ENCODE data around the gene PLOD1. TPM values are rescaled to one million over a fixed set of nuclear protein-coding genes. Genes with fewer than 3 reads are reported as not detected.

The PLOD1 gene
- total RNA-seq, 1 donor from 2014 or later: 147 TPM

DNA sequence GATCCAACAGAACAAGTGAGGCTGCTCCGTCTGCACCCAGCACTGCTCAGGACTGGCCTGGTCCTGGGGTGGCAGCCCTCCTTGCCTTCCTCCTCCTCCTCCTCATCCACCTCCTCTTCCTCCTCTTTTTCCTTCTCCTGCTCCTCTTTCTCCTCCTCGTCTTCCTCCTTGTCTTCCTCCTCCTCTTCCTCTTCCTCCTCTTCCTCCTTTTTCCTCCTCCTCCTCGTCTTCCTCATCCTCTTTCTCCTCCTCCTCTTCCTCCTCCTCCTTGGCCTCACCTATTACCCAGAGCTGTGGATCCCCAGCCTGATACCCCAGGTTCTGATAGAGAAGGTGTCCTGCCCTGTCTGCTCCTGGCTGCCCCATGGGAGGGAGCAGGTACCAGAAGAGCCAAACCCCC is 29.1 kb downstream of the PLOD1 start:
- TF ChIP-seq, protein P1, sequence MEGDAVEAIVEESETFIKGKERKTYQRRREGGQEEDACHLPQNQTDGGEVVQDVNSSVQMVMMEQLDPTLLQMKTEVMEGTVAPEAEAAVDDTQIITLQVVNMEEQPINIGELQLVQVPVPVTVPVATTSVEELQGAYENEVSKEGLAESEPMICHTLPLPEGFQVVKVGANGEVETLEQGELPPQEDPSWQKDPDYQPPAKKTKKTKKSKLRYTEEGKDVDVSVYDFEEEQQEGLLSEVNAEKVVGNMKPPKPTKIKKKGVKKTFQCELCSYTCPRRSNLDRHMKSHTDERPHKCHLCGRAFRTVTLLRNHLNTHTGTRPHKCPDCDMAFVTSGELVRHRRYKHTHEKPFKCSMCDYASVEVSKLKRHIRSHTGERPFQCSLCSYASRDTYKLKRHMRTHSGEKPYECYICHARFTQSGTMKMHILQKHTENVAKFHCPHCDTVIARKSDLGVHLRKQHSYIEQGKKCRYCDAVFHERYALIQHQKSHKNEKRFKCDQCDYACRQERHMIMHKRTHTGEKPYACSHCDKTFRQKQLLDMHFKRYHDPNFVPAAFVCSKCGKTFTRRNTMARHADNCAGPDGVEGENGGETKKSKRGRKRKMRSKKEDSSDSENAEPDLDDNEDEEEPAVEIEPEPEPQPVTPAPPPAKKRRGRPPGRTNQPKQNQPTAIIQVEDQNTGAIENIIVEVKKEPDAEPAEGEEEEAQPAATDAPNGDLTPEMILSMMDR (conservative IDR thresholded peaks at IDR 0.05; ENCODE audit: low read depth, low read length): no peak
- DNase-seq (ENCODE audit: low read depth): no peak
- H3K4me3 ChIP-seq (ENCODE audit: low read depth, low read length): no peak overlapping the region

DNA sequence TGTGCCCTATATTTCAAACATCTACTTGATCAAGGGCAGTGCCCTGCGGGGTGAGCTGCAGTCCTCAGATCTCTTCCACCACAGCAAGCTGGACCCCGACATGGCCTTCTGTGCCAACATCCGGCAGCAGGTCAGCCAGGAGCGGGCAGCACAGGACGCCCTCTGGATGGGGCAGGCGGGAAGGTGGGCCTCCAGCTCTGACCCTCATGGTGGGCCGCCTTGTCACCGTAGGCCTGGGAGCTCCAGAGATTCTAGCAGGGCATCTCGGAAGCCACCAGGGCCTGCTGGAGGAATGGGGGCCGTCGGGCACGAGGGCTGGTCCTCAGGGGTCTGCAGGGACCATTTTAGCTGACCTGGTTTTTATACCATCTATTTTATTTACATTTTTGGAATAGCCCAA is 30.1 kb downstream of the PLOD1 start:
- DNase-seq (ENCODE audit: low read depth): no peak
- H3K4me3 ChIP-seq (ENCODE audit: low read depth, low read length): no peak overlapping the region
- TF ChIP-seq, protein P1 (conservative IDR thresholded peaks at IDR 0.05; ENCODE audit: low read depth, low read length): no peak

DNA sequence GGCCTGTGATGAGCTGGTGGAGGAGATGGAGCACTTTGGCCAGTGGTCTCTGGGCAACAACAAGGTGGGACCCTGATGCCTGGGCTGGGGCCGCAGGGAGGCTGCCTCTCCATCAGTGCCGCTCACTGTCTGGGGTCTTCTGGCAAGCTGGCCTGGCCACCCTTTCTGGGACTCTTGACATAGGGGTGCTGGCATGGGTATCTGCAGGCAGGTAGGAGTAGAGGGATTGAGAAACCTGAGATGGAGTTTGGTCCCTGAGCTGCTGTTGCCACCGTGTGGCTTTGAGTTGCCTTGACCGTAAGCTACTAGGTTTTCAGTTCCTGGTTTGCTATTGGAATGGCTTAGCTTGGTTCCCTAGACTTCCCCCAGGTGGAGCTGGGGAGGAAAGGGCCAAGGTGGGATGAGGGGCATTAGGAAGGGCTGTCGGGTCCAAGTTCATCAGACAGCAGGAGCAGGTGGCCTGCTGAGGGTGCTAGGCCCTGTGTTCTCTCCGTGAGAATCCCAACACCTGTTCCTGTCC is 32.6 kb downstream of the PLOD1 start:
- TF ChIP-seq, protein P1 (conservative IDR thresholded peaks at IDR 0.05; ENCODE audit: low read depth, low read length): peak; percentile 72
- H3K4me3 ChIP-seq (ENCODE audit: low read depth, low read length): no peak overlapping the region
- DNase-seq (ENCODE audit: low read depth): peak; percentile 16

DNA sequence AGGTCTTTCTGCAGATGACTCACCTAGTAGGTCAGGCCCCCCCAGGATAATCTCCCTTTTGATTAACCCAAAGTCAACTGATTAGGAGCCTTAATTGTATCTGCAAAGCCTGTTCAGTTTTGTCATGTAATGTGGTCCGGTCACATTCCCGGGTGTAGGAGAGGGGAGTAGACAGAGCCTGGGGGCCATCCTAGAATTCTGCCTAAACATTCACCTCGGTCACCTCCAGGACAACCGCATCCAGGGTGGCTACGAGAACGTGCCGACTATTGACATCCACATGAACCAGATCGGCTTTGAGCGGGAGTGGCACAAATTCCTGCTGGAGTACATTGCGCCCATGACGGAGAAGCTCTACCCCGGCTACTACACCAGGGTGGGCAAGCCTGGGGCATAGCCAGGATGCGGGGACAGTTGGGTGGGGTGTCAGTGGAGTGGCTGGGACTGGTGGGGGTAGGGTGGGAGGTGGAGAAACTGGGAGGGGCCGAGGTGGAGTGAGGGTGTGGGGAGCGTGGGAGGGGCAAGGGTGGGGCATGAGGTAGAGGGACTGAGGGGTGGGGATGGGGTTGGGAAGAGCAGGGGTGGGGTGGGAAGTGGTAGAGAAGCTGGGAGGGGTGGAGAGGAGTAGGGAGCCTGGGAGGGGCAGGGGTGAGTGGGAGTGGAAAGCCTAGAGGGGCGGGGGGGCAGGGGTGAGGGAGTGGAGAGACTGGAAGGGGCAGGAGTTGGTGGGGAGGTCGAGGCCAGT is 36.1 kb downstream of the PLOD1 start:
- H3K4me3 ChIP-seq (ENCODE audit: low read depth, low read length): no peak overlapping the region

DNA sequence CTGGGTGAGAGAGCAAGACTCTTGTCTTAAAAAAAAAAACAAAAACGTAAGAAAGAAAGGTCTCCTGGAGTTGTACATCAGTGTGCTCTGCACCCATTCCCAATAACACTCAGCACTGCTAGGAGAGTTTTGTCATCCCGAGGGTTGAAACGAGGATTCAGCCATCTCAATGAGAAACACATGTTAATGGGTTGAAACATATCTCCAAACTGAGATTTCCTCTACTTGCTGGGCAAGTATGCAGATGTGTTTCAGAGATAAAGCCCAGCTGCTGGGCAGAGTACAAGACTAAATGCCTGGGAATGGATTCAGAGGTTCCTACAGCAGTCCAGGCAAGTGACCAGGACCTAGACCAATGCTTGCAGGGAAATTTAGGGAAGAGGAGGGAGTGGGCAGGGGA is 43.1 kb downstream of the PLOD1 start:
- TF ChIP-seq, protein P1 (conservative IDR thresholded peaks at IDR 0.05; ENCODE audit: low read depth, low read length): no peak
- no peak for DNase-seq (ENCODE audit: low read depth)
- H3K4me3 ChIP-seq (ENCODE audit: low read depth, low read length): no peak overlapping the region

More for the DNA sequence above, 36.1 kb downstream of the PLOD1 start:
- TF ChIP-seq, protein P1 (conservative IDR thresholded peaks at IDR 0.05; ENCODE audit: low read depth, low read length): no peak
- no peak for DNase-seq (ENCODE audit: low read depth)

DNA sequence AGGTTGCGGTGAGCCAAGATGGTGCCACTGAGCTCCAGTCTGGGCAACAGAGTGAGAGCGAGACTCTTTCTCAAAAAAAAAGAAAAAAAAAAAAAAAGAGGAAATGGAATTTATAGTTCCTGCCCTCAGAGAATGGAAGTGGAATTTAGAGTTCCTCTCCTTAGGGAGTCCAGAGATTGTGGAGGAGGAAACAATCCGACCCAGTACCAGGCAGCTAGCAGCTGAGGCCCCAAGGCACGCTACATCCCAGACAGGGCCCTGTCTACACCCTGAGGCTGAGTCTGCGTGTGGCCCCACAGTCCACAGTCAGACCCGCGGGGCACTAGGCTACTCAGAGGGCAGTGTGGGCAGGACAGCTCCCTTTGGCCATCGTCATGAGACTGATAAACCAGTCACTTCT is 43.8 kb downstream of the PLOD1 start:
- no peak overlapping the region for H3K4me3 ChIP-seq (ENCODE audit: low read depth, low read length)
- no peak for DNase-seq (ENCODE audit: low read depth)
- TF ChIP-seq, protein P1 (conservative IDR thresholded peaks at IDR 0.05; ENCODE audit: low read depth, low read length): no peak

All from epithelial cell of proximal tubule (primary cell).